Measurements from ENCODE around the gene CES2.

DNA sequence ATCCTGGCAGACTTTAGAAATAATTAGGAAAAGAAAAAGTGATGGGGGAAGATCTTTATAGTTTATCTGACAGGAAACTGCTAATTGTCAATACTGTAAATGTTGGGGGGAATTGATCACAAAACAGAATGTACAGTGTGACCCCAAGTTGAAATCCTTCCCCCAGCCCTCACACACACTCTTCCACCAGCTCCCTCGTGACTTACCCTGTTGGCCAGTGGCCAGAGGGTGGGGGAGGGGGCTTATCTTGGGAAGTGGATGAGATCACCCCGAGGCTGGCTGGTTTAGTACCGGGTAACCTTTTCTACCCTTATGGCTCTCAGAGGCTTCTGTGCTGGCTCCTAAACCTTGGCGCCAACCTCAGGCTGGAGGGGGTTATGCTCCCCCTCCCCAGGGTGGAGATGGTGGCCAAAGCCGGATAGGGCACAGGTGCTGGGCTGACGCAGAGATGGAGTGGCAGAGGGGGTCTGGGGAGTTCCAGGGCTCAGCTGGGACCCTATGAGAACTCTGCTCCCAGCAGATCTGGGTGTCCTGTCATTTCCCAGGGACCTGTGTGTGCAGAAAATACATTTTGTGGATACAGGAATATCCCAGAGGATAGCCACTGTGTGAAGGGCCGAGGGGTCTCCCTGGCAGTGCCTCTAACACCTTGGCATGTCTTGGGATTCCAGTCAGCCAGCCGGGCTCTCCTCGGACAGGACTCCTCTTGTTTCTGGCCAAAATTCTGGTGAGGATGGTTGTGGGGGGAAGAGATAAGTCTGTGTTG, 35.2 kb upstream of the CES2 start:
- TF ChIP-seq, protein P1, sequence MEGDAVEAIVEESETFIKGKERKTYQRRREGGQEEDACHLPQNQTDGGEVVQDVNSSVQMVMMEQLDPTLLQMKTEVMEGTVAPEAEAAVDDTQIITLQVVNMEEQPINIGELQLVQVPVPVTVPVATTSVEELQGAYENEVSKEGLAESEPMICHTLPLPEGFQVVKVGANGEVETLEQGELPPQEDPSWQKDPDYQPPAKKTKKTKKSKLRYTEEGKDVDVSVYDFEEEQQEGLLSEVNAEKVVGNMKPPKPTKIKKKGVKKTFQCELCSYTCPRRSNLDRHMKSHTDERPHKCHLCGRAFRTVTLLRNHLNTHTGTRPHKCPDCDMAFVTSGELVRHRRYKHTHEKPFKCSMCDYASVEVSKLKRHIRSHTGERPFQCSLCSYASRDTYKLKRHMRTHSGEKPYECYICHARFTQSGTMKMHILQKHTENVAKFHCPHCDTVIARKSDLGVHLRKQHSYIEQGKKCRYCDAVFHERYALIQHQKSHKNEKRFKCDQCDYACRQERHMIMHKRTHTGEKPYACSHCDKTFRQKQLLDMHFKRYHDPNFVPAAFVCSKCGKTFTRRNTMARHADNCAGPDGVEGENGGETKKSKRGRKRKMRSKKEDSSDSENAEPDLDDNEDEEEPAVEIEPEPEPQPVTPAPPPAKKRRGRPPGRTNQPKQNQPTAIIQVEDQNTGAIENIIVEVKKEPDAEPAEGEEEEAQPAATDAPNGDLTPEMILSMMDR (IDR thresholded peaks at IDR 0.05): no peak
- TF ChIP-seq POLR2A (IDR thresholded peaks at IDR 0.05): no peak
- peak; percentile 10 to 34 for TF ChIP-seq POLR2AphosphoS5 (IDR thresholded peaks at IDR 0.05; ENCODE audit: insufficient read depth in 1 of 2, low read depth in 1 of 2)
